GM12878 (cell line): ENCODE data around the gene UBE2J2.

ENCODE experiments used
- BCL11A ChIP-seq: IDR thresholded peaks from 2 replicates; pipeline ENCODE4 v1.6.1; 2011; ENCODE audit warnings: low read depth, low read length
- BRCA1 ChIP-seq: IDR thresholded peaks from 2 replicates; pipeline ENCODE4 v1.6.1; 2011; ENCODE audit warnings: low read depth, low read length, improper control_type of control experiment
- CEBPB ChIP-seq, 2 experiments: fragments of 150-350 bp in 1 of 2; IDR thresholded peaks; 2 replicates each; pipeline ENCODE4 v1.6.1; 2012 to 2014; ENCODE audit warnings: low read depth in 2 of 2, low read length in 2 of 2, borderline replicate concordance in 1 of 2, inconsistent platforms in 1 of 2
- CREM ChIP-seq: IDR thresholded peaks from 2 replicates; pipeline ENCODE4 v1.6.1; 2014; ENCODE audit warnings: antibody characterized with exemption, low read depth
- CTCF ChIP-seq, 3 experiments: IDR thresholded peaks in 2 of 3; conservative IDR thresholded peaks in 1 of 3; 2 replicates each; pipeline ENCODE4 v1.5.1; 2011; ENCODE audit warnings: low read depth in 3 of 3, low read length in 3 of 3, mild to moderate bottlenecking in 3 of 3, control low read depth in 2 of 3, moderate library complexity in 2 of 3, inconsistent platforms in 1 of 3, mixed read lengths in 1 of 3; ENCODE audit not compliant: control insufficient read depth in 2 of 3, insufficient read depth in 1 of 3; ENCODE audit errors: extremely low read depth in 1 of 3
- IKZF1 ChIP-seq: fragments of 450-650 bp; conservative IDR thresholded peaks from 2 replicates; pipeline ENCODE4 v1.6.1; 2017; ENCODE audit warnings: antibody characterized with exemption, mild to moderate bottlenecking
- JUNB ChIP-seq: IDR thresholded peaks from 2 replicates; pipeline ENCODE4 v1.6.1; 2016; ENCODE audit warnings: antibody characterized with exemption, mild to moderate bottlenecking
- MAX ChIP-seq: IDR thresholded peaks from 2 replicates; pipeline ENCODE4 v1.6.1; 2012; ENCODE audit warnings: low read depth, low read length, improper control_type of control experiment
- NR2C2 ChIP-seq: IDR thresholded peaks from 2 replicates; pipeline ENCODE4 v1.6.1; 2011; ENCODE audit warnings: borderline replicate concordance, low read depth; ENCODE audit not compliant: control insufficient read depth, insufficient read length
- POLR2AphosphoS5 ChIP-seq: IDR thresholded peaks from 2 replicates; pipeline ENCODE4 v1.6.1; 2011; ENCODE audit warnings: mild to moderate bottlenecking, low read length, inconsistent platforms
- RAD21 ChIP-seq: IDR thresholded peaks from 2 replicates; pipeline ENCODE4 v1.6.1; 2011; ENCODE audit warnings: mild to moderate bottlenecking, low read depth, low read length, moderate library complexity; ENCODE audit not compliant: insufficient read depth
- TCF12 ChIP-seq: IDR thresholded peaks from 2 replicates; pipeline ENCODE4 v1.6.1; 2011; ENCODE audit warnings: low read depth, mild to moderate bottlenecking, low read length
- TF ChIP-seq, protein P1 (sequence below): IDR thresholded peaks from 2 replicates; pipeline ENCODE4 v1.6.1; 2011; ENCODE audit warnings: borderline replicate concordance, low read depth, mild to moderate bottlenecking, moderate library complexity, low read length; ENCODE audit not compliant: insufficient read depth, poor library complexity, severe bottlenecking

DNA sequence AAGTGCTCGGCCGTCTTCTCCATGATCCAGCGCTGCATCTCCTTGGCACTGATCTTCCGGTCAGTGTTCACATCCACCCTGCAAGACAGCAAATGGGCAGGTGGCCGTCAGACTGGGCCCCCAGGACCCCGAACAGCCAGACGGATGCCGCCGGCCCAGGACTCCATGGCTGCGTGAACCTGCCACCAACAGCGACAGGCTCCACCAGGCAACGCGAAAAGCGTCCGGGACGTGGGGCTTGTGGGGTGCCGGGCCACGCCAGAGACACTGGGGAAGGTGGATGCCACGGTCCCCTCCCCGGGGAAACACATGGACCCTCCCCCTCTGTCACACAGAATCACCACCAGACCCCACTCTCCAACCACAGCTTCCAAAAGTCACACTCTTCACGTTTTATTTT is 49.8 kb downstream of the UBE2J2 start:
- TF ChIP-seq NR2C2 (no peak), RAD21 (no peak), BRCA1 (no peak), MAX (no peak), CTCF (IDR thresholded peaks at IDR 0.05 in 2 of 3, conservative IDR thresholded peaks at IDR 0.05 in 1 of 3; ENCODE audit: control insufficient read depth in 2 of 3, extremely low read depth in 1 of 3, insufficient read depth in 1 of 3, low read depth in 3 of 3, low read length in 3 of 3) (no peak), TCF12 (no peak), CEBPB (IDR thresholded peaks at IDR 0.05; ENCODE audit: borderline replicate concordance in 1 of 2, low read depth in 2 of 2, low read length in 2 of 2) (no peak), IKZF1 (no peak), POLR2AphosphoS5 (no peak), BCL11A (no peak), JUNB (no peak), CREM (no peak)
- TF ChIP-seq, protein P1, sequence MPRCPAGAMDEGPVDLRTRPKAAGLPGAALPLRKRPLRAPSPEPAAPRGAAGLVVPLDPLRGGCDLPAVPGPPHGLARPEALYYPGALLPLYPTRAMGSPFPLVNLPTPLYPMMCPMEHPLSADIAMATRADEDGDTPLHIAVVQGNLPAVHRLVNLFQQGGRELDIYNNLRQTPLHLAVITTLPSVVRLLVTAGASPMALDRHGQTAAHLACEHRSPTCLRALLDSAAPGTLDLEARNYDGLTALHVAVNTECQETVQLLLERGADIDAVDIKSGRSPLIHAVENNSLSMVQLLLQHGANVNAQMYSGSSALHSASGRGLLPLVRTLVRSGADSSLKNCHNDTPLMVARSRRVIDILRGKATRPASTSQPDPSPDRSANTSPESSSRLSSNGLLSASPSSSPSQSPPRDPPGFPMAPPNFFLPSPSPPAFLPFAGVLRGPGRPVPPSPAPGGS = no peak
